Endothelial cell (in vitro differentiated cells): ENCODE measurements around the gene SPDYE2B. TPM values are rescaled to one million over a fixed set of nuclear protein-coding genes. Genes with fewer than 3 reads are reported as not detected.
"Not testable (repeated sequence)": the region's sequence is repeated elsewhere in the genome, so short reads cannot be mapped to it uniquely, and the experiment has no call there.

ENCODE experiments used
- DNase-seq: peaks from one replicate; pipeline ENCODE4 v3.0.0; 2021; ENCODE audit warnings: low spot score
- H3K27ac Mint-ChIP-seq: one replicate; pipeline ENCODE4 v1.8.0; 2021; ENCODE audit warnings: mixed read lengths, inconsistent platforms; ENCODE audit not compliant: unreplicated experiment
- H3K27me3 Mint-ChIP-seq: one replicate; pipeline ENCODE4 v1.8.0; 2021; ENCODE audit warnings: mild to moderate bottlenecking, moderate library complexity, mixed read lengths, inconsistent platforms; ENCODE audit not compliant: unreplicated experiment
- H3K36me3 Mint-ChIP-seq: one replicate; pipeline ENCODE4 v1.8.0; 2021; ENCODE audit warnings: mild to moderate bottlenecking, low read depth, mixed read lengths, inconsistent platforms; ENCODE audit not compliant: unreplicated experiment
- H3K4me1 Mint-ChIP-seq: one replicate; pipeline ENCODE4 v1.8.0; 2021; ENCODE audit warnings: mild to moderate bottlenecking, mixed read lengths, inconsistent platforms; ENCODE audit not compliant: unreplicated experiment
- H3K4me3 Mint-ChIP-seq: one replicate; pipeline ENCODE4 v1.8.0; 2021; ENCODE audit warnings: mild to moderate bottlenecking, mixed read lengths, inconsistent platforms; ENCODE audit not compliant: unreplicated experiment
- H3K9me3 Mint-ChIP-seq: one replicate; pipeline ENCODE4 v1.8.0; 2021; ENCODE audit warnings: mixed read lengths, inconsistent platforms; ENCODE audit not compliant: unreplicated experiment
- total RNA-seq: library from RNA; stranded (reverse); fragmentation: NEBNext Ultra II Directional; extraction: Animal tissue kit (Norgen Biotek cat#: 25700); gene quantifications from one replicate; pipeline ENCODE4 v1.2.1, GENCODE V29; 2021; ENCODE audit not compliant: unreplicated experiment

The SPDYE2B gene
- total RNA-seq, 1 donor from 2014 or later, result not detected

- DNase-seq, H3K4me1 Mint-ChIP-seq, H3K36me3 Mint-ChIP-seq, H3K27ac Mint-ChIP-seq, H3K27me3 Mint-ChIP-seq, H3K4me3 Mint-ChIP-seq, H3K9me3 Mint-ChIP-seq: not testable (repeated sequence)
These were observed 34.2 kb upstream of the SPDYE2B start for GRCh38 chr7:102615930-102616329.

DNA sequence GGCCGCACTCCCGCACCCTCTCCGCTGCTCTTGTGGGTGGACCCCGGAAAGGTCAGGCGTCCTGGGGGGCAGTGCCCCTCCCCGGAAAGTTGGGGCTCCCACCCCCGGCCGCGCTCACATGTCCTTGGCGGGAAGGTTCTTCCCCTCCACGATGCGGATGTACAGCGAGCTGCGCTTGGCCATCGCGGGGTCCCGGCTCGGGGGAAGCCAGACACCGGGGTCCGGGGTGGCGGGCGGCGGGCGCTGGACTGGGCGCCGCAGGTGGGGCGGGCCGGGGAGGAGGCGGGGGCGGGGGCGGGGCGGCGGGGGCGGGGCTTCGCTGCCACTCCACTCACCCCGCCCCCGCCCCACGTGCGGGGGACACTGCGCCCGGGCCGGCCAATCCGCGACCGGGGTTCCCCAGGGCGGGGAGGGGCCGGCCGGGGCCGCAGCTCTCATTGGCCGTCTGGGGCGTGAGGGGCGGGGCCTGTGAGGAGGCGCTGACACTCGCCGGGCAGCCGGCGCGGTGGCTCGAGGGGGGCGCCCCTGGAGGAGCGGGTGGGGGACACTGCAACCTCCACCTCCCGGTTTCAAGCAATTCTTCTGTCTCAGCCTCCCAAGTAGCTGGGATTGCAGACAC, 33.5 kb upstream of the SPDYE2B start, which contains the start of gene RASA4:
Gene RASA4, minus strand, starts transcription at position 250 of the 619 bp plus-strand sequence. Its CDS starts 67 bp downstream, at position 183.
- H3K27ac Mint-ChIP-seq, H3K4me1 Mint-ChIP-seq, H3K9me3 Mint-ChIP-seq, DNase-seq, H3K4me3 Mint-ChIP-seq, H3K27me3 Mint-ChIP-seq, H3K36me3 Mint-ChIP-seq: not testable (repeated sequence)

DNA sequence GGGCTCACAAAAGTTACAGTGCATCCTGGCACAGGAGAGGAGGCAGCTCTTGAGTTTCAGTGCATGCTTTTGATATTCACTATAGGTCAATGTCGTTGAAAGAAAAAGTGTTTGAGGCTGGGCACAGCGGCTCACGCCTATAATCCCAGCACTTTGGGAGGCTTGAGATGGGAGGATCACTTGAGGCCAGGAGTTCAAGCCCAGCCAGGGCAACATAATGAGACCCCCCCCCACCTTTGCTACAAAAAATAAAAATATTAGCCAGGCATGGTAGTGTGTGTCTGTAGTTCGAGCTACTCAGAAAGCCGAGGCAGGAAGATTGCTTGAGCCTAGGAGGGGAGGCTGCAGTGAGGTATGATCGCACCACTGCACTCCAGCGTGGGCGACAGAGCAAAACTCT, 32.0 kb upstream of the SPDYE2B start:
- not testable (repeated sequence) for H3K9me3 Mint-ChIP-seq, H3K4me3 Mint-ChIP-seq, H3K4me1 Mint-ChIP-seq, H3K27ac Mint-ChIP-seq, DNase-seq, H3K27me3 Mint-ChIP-seq, H3K36me3 Mint-ChIP-seq

DNA sequence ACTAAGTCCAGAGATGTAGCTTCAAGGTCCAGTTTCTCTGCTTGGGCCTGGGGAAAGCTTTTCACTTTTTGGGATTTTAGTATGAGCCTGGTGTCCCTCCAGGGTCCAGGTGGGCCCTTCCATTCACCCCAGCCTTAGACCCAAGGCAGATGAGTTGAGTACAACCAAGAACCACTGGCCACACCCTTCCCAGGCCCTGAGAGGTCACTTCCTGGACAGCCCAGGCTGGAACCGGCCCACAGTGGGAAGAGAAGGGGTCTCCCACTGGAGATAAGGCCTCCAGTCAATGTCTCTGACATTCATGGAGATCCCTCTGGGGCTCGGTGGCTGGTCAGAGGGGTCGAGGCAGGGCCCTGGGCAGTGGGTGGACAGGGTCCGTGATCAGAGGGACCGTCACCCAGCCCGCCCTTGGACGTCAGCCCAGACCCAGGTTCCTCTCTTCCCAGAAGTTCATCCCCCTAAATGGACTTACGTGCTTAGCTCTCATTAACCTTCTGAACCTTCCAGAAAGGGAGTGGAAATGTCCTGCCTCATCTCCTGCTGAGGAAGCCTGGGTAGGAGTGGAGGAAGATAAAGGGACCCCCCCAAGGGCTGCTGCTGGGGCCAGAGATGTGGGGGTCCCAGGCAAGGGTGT, 22.7 kb upstream of the SPDYE2B start:
- not testable (repeated sequence) for H3K9me3 Mint-ChIP-seq, H3K4me3 Mint-ChIP-seq, H3K27me3 Mint-ChIP-seq, H3K27ac Mint-ChIP-seq, H3K36me3 Mint-ChIP-seq, H3K4me1 Mint-ChIP-seq, DNase-seq

- not testable (repeated sequence) for H3K4me3 Mint-ChIP-seq, H3K9me3 Mint-ChIP-seq, H3K4me1 Mint-ChIP-seq, H3K27me3 Mint-ChIP-seq, DNase-seq, H3K27ac Mint-ChIP-seq, H3K36me3 Mint-ChIP-seq
These were observed 19.5 kb upstream of the SPDYE2B start for GRCh38 chr7:102630622-102631021.

- not testable (repeated sequence) for DNase-seq, H3K27me3 Mint-ChIP-seq, H3K9me3 Mint-ChIP-seq, H3K4me1 Mint-ChIP-seq, H3K36me3 Mint-ChIP-seq, H3K4me3 Mint-ChIP-seq, H3K27ac Mint-ChIP-seq
These were observed 15.8 kb upstream of the SPDYE2B start for GRCh38 chr7:102634299-102634698.

DNA sequence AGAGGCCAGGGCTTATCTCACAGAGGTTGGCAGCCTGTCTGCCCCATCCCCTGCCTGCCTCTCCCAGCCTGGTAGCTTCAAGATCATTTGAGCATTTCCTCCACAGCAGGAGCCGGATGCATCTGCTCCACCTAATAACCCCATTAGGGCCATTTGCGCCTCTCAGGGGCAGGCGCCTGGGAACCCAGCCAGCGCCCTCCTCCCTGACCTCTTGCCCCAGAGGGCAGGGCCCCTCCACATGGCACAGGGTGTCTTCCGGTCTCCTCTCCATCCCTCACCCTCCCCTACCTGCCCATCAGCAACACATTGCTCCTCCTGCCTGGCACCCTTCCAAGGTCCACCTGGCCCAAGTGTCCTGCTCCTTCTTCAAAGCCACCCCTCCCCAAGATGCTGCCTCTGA, 14.8 kb upstream of the SPDYE2B start:
- not testable (repeated sequence) for H3K4me3 Mint-ChIP-seq, H3K27ac Mint-ChIP-seq, H3K27me3 Mint-ChIP-seq, DNase-seq, H3K36me3 Mint-ChIP-seq, H3K4me1 Mint-ChIP-seq, H3K9me3 Mint-ChIP-seq

DNA sequence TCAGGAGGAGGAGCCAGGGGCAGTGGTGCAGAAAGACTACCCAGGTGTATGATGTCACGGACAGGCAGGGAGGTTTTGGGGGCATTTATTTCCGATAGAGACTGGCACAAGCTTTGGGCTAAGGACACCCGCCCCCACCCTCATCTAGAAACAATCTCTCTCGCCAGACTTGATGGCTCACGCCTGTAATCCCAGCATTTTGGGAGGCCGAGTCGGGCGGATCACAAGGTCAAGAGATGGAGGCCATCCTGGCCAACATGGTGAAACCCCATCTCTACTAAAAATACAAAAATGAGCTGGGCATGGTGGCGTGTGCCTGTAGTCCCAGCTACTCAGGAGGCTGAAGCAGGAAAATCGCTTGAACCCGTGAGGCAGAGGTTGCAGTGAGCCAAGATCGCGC, 13.2 kb upstream of the SPDYE2B start:
- DNase-seq, H3K4me3 Mint-ChIP-seq, H3K36me3 Mint-ChIP-seq, H3K4me1 Mint-ChIP-seq, H3K27ac Mint-ChIP-seq, H3K27me3 Mint-ChIP-seq, H3K9me3 Mint-ChIP-seq: not testable (repeated sequence)

- H3K27ac Mint-ChIP-seq, H3K9me3 Mint-ChIP-seq, DNase-seq, H3K4me3 Mint-ChIP-seq, H3K27me3 Mint-ChIP-seq, H3K4me1 Mint-ChIP-seq, H3K36me3 Mint-ChIP-seq: not testable (repeated sequence)
These were observed 11.3 kb upstream of the SPDYE2B start for GRCh38 chr7:102638848-102639247.

DNA sequence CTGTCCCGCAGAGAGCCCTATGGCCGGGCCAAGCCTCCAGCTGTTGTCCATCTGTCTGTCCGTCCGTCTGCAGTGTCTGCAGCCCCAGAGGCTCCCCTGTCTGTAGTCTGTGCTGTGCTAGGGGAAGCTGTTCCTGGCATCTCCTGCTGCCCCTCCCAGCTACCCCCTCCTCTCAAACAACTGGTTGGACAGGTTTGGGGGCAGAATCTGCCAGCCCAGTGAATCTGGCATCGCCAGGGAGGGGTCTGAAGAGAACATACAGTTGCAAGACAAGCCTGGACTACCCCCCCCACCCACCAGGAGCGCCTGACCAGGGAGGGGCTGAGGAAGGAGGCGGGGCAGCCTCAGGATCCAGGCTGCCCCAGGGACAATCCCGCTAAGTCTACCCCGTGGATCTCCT, 7.4 kb upstream of the SPDYE2B start, which contains the start of gene UPK3BL1:
Gene UPK3BL1, minus strand, starts transcription at position 101 of the 400 bp plus-strand sequence. Its CDS starts 50 bp downstream, at position 51.
- not testable (repeated sequence) for H3K4me3 Mint-ChIP-seq, H3K27me3 Mint-ChIP-seq, H3K9me3 Mint-ChIP-seq, H3K36me3 Mint-ChIP-seq, H3K27ac Mint-ChIP-seq, H3K4me1 Mint-ChIP-seq, DNase-seq

DNA sequence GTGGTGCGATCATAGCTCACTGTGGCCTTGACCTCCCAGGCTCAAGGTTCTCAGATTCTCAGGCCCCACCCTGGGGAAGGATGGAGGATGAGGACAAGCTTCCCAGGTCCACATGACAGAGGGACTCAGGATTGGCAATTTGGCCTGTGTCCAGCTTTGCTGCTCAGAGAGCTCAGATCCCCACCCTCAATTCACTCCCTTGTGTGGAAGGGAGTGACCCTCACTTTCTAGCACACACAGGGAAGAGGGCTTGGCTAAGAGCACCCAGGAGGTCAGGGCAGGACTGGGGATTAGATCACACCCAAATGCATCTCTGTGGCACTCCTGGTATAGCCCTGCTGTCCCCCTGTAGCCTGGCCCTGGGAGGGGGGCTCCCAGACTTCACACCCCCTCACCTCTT, 6.7 kb upstream of the SPDYE2B start:
- not testable (repeated sequence) for H3K27me3 Mint-ChIP-seq, H3K4me3 Mint-ChIP-seq, DNase-seq, H3K36me3 Mint-ChIP-seq, H3K27ac Mint-ChIP-seq, H3K9me3 Mint-ChIP-seq, H3K4me1 Mint-ChIP-seq

DNA sequence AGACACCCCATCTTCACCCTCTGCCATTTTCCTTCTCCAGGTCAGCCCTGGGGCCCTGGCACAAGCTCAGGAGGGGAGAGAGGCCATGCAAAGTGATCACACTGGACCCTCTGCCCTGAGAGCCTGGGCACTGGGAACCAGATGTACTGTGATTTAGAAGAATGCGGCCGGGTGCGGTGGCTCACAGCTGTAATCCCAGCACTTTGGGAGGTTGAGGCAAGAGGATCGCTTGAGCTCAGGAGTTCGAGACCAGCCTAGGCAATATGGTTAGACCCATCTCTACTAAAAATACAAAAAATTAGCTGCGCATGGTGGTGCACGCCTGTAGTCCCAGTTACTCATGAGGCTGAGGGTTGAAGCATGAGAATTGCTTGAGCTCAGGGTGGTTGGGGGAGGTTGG, 2.3 kb upstream of the SPDYE2B start:
- not testable (repeated sequence) for DNase-seq, H3K27me3 Mint-ChIP-seq, H3K4me1 Mint-ChIP-seq, H3K4me3 Mint-ChIP-seq, H3K9me3 Mint-ChIP-seq, H3K36me3 Mint-ChIP-seq, H3K27ac Mint-ChIP-seq
